Measurements from ENCODE around the gene OAS2.
"Not testable (repeated sequence)": the region's sequence is repeated elsewhere in the genome, so short reads cannot be mapped to it uniquely, and the experiment has no call there.

The OAS2 gene

DNA sequence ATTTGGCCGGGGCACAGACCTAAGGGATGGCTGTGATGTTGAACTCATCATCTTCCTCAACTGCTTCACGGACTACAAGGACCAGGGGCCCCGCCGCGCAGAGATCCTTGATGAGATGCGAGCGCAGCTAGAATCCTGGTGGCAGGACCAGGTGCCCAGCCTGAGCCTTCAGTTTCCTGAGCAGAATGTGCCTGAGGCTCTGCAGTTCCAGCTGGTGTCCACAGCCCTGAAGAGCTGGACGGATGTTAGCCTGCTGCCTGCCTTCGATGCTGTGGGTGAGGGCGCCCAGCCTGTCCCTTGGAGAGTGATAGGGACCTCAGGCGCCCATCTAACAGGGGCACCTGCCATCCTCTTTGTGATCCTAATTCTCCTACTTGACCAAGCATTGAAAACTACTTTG lies 27.6 kb upstream of the OAS2 start:
- no peak for DNase-seq (ENCODE audit: low spot score)
- no peak for FAIRE-seq

DNA sequence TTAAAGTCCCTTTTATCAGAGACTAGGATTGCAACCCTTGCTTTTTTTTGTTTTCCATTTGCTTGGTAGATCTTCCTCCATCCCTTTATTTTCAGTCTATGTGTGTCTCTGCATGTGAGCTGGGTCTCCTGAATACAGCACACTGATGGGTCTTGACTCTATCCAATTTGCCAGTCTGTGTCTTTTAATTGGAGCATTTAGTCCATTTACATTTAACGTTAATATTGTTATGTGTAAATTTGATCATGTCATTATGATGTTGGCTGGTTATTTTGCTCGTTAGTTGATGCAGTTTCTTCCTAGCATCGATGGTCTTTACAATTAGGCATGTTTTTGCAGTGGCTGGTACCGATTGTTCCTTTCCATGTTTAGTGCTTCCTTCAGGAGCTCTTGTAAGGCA lies 21.2 kb upstream of the OAS2 start:
- not testable (repeated sequence) for FAIRE-seq

DNA sequence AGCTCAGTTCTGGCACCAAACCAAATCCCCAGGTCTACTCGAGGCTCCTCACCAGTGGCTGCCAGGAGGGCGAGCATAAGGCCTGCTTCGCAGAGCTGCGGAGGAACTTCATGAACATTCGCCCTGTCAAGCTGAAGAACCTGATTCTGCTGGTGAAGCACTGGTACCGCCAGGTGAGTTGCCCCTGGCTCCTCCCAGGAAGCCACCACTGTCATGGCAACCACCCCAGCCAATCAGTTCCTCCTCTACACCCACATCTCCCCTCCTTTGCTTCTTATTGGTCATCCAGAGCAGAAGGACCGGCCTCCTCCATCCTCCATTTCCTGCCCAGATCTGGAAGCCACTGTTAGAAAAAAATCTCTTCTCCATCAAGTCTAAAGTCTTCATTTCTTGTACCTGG lies 17.2 kb upstream of the OAS2 start:
- FAIRE-seq: no peak
- DNase-seq (ENCODE audit: low spot score): no peak

More for the DNA sequence above, 21.2 kb upstream of the OAS2 start:
- not testable (repeated sequence) for DNase-seq (ENCODE audit: low spot score)

DNA sequence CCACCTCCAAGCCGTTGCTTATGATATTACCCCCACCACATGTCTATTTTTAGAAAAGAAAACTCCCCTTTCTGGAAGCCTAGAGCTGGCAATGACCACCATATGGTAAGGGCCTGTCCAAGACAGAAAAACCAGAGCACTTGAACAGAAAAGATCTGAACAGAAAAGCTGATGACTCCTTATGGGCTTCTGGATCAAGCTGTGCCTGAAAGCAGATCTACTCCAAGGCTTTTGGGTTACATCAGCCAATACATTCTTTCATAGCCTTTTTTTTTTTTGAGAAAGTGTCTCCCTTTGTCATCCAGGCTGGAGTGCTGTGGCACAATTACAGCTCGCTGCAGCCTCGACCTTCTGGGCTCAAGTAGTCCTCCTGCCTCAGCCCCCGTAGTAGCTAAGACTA lies 16.8 kb upstream of the OAS2 start:
- DNase-seq (ENCODE audit: low spot score) (no peak), FAIRE-seq (no peak)

DNA sequence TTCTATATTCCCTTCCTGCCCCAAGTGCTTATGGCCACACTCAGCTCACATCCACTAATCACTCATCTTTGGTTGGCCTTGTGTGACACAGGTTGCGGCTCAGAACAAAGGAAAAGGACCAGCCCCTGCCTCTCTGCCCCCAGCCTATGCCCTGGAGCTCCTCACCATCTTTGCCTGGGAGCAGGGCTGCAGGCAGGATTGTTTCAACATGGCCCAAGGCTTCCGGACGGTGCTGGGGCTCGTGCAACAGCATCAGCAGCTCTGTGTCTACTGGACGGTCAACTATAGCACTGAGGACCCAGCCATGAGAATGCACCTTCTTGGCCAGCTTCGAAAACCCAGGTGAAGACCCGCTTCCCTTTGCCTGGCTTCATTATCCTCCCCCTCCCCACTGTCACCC lies 15.8 kb upstream of the OAS2 start:
- FAIRE-seq (no peak), DNase-seq (ENCODE audit: low spot score) (no peak)

DNA sequence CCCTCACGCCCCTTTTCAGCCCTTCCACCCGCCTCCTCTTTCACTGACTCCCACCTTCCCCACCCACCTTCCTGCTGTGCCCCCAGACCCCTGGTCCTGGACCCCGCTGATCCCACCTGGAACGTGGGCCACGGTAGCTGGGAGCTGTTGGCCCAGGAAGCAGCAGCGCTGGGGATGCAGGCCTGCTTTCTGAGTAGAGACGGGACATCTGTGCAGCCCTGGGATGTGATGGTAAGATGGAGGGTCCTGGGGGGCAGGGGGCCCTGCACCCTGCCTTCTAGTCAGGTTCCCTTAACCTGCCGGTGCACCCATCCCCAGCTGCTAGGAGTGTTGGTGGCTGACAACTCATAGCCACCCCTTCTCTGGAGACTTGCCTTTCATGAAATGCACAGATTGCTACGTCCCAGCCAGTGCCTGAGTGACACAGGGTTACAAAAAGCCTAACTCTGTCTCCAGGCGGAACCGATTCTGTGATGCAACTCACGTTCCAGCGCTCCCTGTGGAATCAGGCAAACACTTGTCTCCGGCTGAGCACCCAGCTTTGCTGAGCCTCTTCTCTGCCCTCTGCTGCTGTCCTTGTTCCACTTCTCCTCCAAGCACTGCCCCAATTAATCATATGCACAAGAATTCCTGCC lies 15.0 kb upstream of the OAS2 start:
- FAIRE-seq: no peak
- DNase-seq (ENCODE audit: low spot score): no peak

DNA sequence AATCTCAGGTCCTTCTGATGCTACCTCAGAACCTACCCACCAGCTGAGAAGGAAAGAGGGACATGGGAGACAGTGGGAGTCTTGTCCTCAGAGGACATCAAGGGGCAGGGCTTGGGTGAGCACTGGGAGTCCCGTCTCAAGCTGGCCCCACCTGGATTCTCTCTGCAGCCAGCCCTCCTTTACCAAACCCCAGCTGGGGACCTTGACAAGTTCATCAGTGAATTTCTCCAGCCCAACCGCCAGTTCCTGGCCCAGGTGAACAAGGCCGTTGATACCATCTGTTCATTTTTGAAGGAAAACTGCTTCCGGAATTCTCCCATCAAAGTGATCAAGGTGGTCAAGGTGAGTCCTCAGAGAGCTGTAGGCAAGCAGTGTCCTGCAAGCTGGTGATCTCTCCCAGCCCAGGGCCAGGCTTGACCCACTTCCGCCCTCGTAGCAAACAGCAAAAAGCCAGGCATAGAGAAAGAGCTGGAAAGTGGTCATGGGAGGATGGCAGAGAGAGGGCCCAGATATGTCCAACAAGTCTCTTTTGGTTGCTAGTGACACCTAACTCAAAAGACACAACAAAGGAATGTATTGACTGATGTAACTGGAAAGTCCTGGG lies 14.2 kb upstream of the OAS2 start:
- no peak for DNase-seq (ENCODE audit: low spot score)
- FAIRE-seq: no peak

DNA sequence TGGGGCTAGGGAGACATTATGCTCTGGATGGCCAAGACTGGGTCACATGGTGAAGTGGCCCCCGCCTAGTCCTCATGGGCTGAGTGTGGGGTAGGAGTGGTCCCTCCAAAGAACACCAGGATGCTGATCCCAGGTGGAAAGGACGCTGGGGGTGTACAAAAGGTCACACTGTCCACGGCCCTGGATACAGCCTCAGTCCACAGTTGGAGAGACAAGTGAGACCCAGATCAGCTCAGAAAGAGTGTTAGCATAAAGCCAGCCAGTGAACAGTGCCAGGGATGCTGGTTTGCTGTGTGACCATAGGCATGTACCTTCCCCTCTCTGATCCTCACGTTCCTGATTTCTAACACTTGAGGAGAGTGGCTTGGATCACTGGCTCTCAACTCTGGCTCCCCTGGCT lies 13.4 kb upstream of the OAS2 start:
- DNase-seq (ENCODE audit: low spot score) (no peak), FAIRE-seq (no peak)

DNA sequence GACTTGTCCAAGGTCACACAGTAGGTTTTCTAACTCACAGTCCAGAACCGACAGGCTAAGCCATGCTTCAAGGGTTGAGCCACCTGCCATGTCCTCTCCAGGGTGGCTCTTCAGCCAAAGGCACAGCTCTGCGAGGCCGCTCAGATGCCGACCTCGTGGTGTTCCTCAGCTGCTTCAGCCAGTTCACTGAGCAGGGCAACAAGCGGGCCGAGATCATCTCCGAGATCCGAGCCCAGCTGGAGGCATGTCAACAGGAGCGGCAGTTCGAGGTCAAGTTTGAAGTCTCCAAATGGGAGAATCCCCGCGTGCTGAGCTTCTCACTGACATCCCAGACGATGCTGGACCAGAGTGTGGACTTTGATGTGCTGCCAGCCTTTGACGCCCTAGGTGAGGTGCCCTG lies 12.7 kb upstream of the OAS2 start:
- FAIRE-seq (no peak), DNase-seq (ENCODE audit: low spot score) (no peak)

DNA sequence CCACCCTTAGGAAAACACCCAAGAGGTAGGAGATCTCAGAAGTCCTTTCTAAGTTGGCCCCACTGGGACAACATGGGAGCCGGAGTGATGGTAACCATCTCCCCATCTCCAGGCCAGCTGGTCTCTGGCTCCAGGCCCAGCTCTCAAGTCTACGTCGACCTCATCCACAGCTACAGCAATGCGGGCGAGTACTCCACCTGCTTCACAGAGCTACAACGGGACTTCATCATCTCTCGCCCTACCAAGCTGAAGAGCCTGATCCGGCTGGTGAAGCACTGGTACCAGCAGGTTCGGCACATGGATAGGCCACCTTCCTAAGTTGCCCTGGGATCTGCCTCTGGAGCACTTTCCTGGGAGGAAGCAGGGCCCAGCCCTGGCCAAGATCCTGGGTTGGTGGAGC lies 11.0 kb upstream of the OAS2 start:
- DNase-seq (ENCODE audit: low spot score): no peak
- no peak for FAIRE-seq

DNA sequence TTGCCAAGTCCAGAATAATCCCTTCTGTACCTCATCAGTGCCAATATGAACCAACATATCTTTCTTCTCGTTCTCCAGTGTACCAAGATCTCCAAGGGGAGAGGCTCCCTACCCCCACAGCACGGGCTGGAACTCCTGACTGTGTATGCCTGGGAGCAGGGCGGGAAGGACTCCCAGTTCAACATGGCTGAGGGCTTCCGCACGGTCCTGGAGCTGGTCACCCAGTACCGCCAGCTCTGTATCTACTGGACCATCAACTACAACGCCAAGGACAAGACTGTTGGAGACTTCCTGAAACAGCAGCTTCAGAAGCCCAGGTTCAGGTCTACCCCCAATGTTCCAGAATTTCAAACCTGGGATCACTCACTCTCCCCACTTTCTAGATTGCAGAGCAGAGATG lies 10.5 kb upstream of the OAS2 start:
- FAIRE-seq (no peak), DNase-seq (ENCODE audit: low spot score) (no peak)

DNA sequence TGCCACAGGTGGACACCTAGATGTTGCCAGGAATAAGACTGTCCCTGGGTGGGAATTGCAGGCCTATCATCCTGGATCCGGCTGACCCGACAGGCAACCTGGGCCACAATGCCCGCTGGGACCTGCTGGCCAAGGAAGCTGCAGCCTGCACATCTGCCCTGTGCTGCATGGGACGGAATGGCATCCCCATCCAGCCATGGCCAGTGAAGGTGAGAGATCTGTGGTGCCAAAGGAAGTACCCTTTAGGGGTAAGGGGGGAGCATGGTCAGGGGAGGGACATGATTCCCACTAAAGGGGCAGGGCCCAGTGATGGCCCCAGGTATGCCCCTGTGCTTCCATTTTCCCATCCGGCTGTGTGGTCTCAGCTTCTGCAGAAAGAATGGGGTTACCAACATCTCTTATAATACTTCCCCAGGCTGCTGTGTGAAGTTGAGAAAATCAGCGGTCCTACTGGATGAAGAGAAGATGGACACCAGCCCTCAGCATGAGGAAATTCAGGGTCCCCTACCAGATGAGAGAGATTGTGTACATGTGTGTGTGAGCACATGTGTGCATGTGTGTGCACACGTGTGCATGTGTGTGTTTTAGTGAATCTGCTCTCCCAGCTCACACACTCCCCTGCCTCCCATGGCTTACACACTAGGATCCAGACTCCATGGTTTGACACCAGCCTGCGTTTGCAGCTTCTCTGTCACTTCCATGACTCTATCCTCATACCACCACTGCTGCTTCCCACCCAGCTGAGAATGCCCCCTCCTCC lies 8.6 kb upstream of the OAS2 start:
- no peak for DNase-seq (ENCODE audit: low spot score)
- no peak for FAIRE-seq

DNA sequence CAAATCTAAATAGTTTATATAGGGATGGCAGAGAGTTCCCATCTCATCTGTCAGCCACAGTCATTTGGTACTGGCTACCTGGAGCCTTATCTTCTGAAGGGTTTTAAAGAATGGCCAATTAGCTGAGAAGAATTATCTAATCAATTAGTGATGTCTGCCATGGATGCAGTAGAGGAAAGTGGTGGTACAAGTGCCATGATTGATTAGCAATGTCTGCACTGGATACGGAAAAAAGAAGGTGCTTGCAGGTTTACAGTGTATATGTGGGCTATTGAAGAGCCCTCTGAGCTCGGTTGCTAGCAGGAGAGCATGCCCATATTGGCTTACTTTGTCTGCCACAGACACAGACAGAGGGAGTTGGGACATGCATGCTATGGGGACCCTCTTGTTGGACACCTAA lies 7.9 kb upstream of the OAS2 start:
- no peak for FAIRE-seq

DNA sequence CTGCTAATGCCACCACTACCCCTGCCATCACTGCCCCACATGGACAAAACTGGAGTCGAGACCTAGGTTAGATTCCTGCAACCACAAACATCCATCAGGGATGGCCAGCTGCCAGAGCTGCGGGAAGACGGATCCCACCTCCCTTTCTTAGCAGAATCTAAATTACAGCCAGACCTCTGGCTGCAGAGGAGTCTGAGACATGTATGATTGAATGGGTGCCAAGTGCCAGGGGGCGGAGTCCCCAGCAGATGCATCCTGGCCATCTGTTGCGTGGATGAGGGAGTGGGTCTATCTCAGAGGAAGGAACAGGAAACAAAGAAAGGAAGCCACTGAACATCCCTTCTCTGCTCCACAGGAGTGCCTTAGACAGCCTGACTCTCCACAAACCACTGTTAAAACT lies 7.1 kb upstream of the OAS2 start:
- no peak for DNase-seq (ENCODE audit: low spot score)
- FAIRE-seq: no peak

More for the DNA sequence above, 7.9 kb upstream of the OAS2 start:
- no peak for DNase-seq (ENCODE audit: low spot score)

DNA sequence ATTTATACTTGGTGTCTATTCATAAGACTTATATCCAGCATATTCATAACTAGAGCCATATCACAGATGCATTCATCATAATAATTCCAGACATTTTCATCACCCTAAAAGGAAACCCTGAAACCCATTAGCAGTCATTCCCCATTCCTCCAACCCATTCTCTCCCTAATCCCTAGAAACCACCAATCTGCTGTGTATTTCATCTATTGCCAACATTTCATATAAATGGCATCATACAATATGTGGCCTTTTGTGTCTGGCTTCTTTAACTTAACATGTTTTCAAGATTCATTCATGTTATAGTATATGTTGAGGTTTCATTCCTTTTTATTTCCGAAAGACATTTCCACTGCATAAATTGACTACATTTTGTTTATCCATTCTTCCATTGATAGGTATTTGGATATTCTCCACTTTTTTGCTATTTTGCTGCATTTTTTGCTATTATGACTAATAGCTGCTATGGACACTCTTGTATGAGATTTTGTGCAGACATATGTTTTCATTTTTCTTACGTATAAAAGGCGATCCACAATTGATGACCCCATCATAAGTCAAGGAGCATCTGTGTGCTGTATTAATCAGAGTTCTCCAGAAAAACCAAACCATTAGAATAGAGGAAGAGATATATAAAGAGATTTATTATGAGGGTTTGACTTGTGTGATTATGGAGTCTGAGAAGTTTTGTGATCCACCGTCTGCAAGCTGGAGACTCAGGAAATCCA lies 5.1 kb upstream of the OAS2 start:
- FAIRE-seq (no peak), DNase-seq (ENCODE audit: low spot score) (no peak)

DNA sequence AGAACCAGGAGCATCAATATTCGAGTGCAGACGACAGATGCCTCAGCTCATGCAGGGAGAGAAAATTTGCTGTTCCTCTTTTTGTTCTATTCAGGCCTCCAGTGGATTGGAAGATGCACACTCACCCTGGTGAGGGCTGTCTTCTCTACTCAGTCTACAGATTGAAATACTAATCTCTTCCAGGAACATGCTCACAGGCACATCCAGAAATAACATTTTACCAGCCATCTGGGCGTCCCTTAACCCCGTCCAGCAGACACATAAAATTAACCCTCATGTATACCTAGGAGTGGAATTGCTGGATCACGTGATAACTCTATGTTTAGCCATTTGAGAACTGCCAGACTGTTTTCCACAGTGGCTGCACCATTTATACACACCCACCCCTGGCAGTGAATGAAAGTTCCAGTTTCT lies 4.5 kb upstream of the OAS2 start:
- DNase-seq (ENCODE audit: low spot score): no peak
- no peak for FAIRE-seq

DNA sequence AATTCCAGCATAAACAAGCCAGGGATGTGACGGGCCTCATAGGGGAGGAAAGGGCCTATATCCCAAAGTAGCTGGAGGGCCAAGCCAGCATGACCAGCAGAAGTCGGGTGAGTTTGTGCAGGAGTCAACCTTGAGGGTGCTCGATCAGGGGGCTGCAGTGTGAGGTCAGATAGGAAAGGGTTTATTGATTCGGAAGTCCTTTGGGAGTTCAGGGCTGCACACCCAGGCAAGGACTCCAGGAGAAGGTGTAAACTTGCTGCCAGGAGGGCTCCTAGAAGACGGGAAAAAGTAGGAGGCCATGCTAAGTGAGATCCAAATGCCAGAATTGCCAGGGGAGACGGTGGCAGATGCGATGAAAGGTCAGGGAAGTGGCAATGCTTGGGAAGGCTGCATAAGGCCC lies 3.4 kb upstream of the OAS2 start:
- FAIRE-seq (no peak), DNase-seq (ENCODE audit: low spot score) (no peak)

DNA sequence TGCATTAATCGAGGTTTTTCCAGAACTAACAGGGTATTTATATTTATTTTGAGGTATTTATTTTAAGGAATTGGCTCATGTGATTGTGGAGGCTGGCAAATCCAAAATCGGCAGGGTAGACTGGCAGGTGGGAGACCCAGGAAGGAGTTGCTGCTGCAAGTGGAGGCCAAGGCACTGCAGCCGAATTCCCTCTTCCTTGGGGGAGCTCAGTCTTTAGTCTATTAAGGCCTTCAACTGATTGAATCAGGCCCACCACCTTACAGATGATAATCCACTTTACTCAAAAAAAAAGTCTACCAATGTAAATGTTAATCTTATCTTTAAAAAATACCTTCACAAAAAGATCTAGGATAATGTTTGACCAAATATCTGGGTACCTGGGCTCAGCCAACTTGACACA lies 1.2 kb upstream of the OAS2 start:
- DNase-seq (ENCODE audit: low spot score) (no peak), FAIRE-seq (no peak)

DNA sequence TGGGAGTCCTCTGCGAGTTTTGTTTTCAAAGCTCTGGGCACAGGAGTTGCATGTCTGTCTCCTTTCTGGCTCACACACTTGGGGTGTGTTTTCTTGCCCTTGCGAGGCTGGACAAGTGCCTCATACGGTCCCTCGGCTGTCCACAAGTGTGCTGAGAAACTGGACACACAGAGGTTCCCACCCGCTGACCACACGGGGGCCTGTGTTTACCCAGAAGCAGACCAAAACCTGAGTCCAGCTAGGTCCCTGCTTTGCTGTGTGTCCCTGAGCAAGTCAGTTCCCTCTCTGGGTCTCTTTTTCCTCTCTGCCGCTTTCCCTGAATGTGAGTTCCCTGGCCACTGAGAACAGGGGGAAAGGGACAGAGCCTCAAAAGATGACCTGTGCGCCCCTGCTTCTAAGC lies 678 bp upstream of the OAS2 start:
- FAIRE-seq: no peak
- no peak for DNase-seq (ENCODE audit: low spot score)

DNA sequence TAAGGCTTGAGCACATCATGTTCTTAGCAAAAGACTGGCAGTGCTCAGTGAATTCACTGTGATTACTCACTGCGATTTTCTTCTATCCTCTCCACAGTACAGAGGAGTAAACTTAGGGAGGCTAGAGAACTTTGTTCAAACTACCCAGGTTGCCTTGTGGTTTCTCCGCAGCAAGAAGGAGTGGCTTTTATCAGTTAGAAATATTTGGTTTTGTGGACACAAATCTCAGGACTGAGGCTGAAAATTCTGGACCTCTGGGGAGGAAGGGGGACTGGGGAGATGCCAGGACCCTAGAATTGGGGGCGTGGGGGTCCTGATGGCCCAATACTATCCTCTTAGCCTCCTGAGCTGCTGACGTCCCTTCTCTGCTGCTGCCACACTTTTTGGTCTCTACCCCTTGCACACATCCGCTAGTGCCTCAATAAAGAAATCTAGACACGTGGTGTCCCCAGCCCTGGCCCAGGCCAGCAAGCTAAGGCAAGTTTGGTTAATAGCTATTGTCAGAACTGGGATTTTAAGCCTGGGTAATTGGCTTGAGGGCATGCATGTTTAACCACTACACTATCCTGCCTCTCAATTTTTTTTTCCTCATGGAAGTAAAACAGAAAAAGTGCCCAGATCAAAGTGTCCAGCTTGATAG lies 842 bp downstream of the OAS2 start:
- FAIRE-seq: no peak
- no peak for DNase-seq (ENCODE audit: low spot score)

DNA sequence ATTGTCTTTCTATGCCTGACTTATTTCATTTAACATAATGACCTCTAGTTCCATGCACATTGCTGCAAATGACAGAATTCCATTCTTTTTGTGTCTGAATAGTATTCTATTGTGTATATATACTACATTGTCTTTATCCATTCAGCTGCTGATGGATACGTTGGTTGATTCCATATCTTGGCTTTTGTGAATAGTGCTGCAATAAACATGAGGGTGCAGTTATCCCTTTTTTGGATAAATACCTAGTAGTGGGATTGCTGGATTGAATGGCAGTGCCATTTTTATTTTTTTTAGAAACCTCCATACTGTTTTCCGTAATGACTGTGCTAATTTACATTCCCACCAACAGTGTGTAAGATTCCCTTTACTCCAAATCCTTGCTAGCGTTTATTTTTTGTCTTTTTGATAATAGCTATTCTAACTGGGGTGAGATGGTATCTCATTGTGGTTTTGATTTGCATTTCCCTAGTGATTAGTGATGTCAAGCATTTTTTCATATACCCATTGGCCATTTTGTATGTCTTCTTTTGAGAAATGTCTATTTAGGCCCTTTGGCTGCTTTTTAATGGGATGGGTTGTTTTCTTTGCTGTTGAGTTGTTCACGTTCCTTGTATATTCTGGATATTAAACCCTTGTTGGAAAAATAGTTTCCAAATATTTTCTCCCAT lies 2.3 kb downstream of the OAS2 start:
- FAIRE-seq (no peak), DNase-seq (ENCODE audit: low spot score) (no peak)
